Fibroblast of lung (primary cell): ENCODE results near the gene NEMF. TPM values are rescaled to one million over a fixed set of nuclear protein-coding genes. Genes with fewer than 3 reads are reported as not detected.

ENCODE experiments used
- DNase-seq, 2 donors: peaks; one replicate each; pipeline versions ENCODE4 v3.0.0 to v3.0.0-alpha.2; 2010; ENCODE audit warnings: low read depth in 2 of 2
- H2AFZ ChIP-seq: 2 replicates; pipeline ENCODE4 v1.5.1; 2012; ENCODE audit warnings: low read length, control low read depth, inconsistent platforms
- H3K27ac ChIP-seq: 2 replicates; pipeline ENCODE4 v1.5.1; 2011; ENCODE audit warnings: low read length, control low read depth; ENCODE audit not compliant: insufficient read depth
- H3K27me3 ChIP-seq: 2 replicates; pipeline ENCODE4 v1.5.1; 2011; ENCODE audit warnings: mild to moderate bottlenecking, low read length; ENCODE audit not compliant: control insufficient read depth, insufficient read depth
- H3K36me3 ChIP-seq: 2 replicates; pipeline ENCODE4 v1.5.1; 2011; ENCODE audit warnings: low read length; ENCODE audit not compliant: control insufficient read depth, insufficient read depth
- H3K4me1 ChIP-seq: 2 replicates; pipeline ENCODE4 v1.5.1; 2011; ENCODE audit warnings: low read length; ENCODE audit not compliant: control insufficient read depth, insufficient read depth; ENCODE audit errors: extremely low read depth
- H3K4me2 ChIP-seq: 2 replicates; pipeline ENCODE4 v1.5.1; 2011; ENCODE audit warnings: low read length, control low read depth; ENCODE audit not compliant: insufficient read depth; ENCODE audit errors: extremely low read depth
- H3K4me3 ChIP-seq, 4 experiments: fragments of 200-600 bp in 1 of 4; sonication (generic) in 1 of 4; replicated peaks in 1 of 4; 2 replicates each; pipeline ENCODE4 v1.5.1; 2011 to 2016; ENCODE audit warnings: low read length in 4 of 4, low read depth in 3 of 4, mild to moderate bottlenecking in 3 of 4, control low read depth in 2 of 4, inconsistent platforms in 1 of 4, mixed read lengths in 1 of 4; ENCODE audit not compliant: insufficient read depth in 1 of 4; ENCODE audit errors: control extremely low read depth in 1 of 4
- H3K79me2 ChIP-seq: 2 replicates; pipeline ENCODE4 v1.5.1; 2012; ENCODE audit warnings: mild to moderate bottlenecking, low read length, inconsistent platforms; ENCODE audit not compliant: control insufficient read depth, insufficient read depth
- H3K9ac ChIP-seq: 2 replicates; pipeline ENCODE4 v1.5.1; 2011; ENCODE audit warnings: mild to moderate bottlenecking, low read length, control low read depth; ENCODE audit not compliant: insufficient read depth
- H3K9me3 ChIP-seq: 2 replicates; pipeline ENCODE4 v1.5.1; 2012; ENCODE audit warnings: low read depth, low read length; ENCODE audit not compliant: control insufficient read depth, insufficient read depth
- H4K20me1 ChIP-seq: 2 replicates; pipeline ENCODE4 v1.5.1; 2011; ENCODE audit warnings: low read length; ENCODE audit not compliant: control insufficient read depth, insufficient read depth; ENCODE audit errors: extremely low read depth
- EZH2 ChIP-seq: IDR thresholded peaks from 2 replicates; pipeline ENCODE4 v1.5.1; 2012; ENCODE audit warnings: low read length, control low read depth, mild to moderate bottlenecking; ENCODE audit errors: missing control alignments
- polyA plus RNA-seq, 2 donors: library from polyadenylated mRNA; depleted of rRNA in 1 of 2; stranded (reverse) in 1 of 2; unstranded in 1 of 2; fragments of >200 nt; gene quantifications; 2 replicates each; pipeline ENCODE4 v1.2.1, GENCODE V29; 2011 to 2012; ENCODE audit warnings: missing spikeins in 1 of 2
- total RNA-seq: library from RNA; depleted of rRNA; stranded (reverse); fragments of >200 nt; gene quantifications from 2 replicates; pipeline ENCODE4 v1.2.1, GENCODE V29; 2014
- TF ChIP-seq, protein P1 (sequence below), 2 donors: IDR thresholded peaks in 1 of 2; conservative IDR thresholded peaks in 1 of 2; 1 replicate in 1 of 2; 2 replicates in 1 of 2; pipeline ENCODE4 v1.5.1; 2011 to 2012; ENCODE audit warnings: low read length in 2 of 2, control low read depth in 1 of 2, inconsistent platforms in 1 of 2, low read depth in 1 of 2, mild to moderate bottlenecking in 1 of 2

The NEMF gene
- total and polyA plus RNA-seq, 2 donors (not counting 1 experiment from before 2014, with no cell fraction given): 39.5 to 68.9 TPM

DNA sequence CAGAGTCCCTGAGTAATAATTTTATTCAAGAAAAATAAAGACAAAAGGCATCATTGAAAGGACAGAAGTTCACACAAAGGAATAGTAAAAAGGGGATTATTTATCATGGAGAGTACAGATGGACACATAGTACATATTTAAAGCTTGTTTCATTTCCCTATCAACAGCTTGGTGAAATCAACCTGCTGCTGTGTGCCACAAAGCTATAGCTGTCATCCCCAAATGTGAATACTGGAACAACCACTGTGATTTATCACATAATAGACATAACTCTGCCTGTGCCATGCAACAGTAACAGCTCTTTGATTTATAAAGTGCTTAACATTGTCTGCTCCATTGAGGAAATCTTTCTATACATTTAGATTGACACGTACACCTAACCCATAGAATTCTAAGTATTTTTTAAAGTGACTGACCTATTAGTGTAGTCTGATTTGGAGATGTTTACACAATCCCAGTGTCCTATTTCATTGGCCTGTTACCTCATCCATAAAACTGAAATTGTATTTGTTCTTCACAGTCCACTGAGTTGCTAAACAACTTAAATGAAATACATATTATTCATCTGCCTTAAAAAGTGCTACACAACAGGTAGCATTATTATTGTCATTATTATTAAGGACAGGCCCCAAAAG, 3.3 kb downstream of the NEMF start:
- peaks cover 4% of the 10 kb centered on the region for H3K4me1 ChIP-seq
- peaks cover 33% of the 10 kb centered on the region for H3K79me2 ChIP-seq
- no peaks in the 10 kb centered on the region for H4K20me1 ChIP-seq
- no peak overlapping the region for H3K9ac ChIP-seq
- no peak overlapping the region for H3K4me2 ChIP-seq
- H3K4me3 ChIP-seq: no peak overlapping the region
- H3K27ac ChIP-seq: no peak overlapping the region
- H2AFZ ChIP-seq: no peak overlapping the region
- H3K36me3 ChIP-seq: peaks cover 13% of the 10 kb centered on the region
- TF ChIP-seq, protein P1, sequence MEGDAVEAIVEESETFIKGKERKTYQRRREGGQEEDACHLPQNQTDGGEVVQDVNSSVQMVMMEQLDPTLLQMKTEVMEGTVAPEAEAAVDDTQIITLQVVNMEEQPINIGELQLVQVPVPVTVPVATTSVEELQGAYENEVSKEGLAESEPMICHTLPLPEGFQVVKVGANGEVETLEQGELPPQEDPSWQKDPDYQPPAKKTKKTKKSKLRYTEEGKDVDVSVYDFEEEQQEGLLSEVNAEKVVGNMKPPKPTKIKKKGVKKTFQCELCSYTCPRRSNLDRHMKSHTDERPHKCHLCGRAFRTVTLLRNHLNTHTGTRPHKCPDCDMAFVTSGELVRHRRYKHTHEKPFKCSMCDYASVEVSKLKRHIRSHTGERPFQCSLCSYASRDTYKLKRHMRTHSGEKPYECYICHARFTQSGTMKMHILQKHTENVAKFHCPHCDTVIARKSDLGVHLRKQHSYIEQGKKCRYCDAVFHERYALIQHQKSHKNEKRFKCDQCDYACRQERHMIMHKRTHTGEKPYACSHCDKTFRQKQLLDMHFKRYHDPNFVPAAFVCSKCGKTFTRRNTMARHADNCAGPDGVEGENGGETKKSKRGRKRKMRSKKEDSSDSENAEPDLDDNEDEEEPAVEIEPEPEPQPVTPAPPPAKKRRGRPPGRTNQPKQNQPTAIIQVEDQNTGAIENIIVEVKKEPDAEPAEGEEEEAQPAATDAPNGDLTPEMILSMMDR (conservative IDR thresholded peaks at IDR 0.05 in 1 of 2, IDR thresholded peaks at IDR 0.05 in 1 of 2; ENCODE audit: low read depth in 1 of 2, low read length in 2 of 2): no peak
- no peak for TF ChIP-seq EZH2
- H3K9me3 ChIP-seq: no peaks in the 10 kb centered on the region
- DNase-seq: no peak
- H3K27me3 ChIP-seq: no peaks in the 10 kb centered on the region

DNA sequence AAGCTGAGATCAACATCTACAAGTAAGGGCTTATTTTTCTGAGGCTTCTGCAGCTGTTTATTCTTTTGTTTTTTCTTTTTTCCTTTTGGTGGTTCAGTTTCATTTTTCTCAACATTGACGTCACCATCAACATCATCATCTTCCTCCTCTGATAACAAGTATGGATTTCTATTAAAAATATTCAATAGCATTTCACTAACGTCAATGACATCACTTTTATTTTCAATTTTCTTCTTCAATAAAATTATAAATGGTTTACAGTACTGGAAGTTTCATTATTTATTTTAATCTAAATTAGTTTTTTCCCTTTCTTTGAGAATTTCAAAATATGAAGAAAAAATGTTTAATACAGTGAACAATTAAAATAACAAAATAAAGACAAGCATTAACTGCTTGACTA, 23.9 kb downstream of the NEMF start:
- TF ChIP-seq, protein P1 (conservative IDR thresholded peaks at IDR 0.05 in 1 of 2, IDR thresholded peaks at IDR 0.05 in 1 of 2; ENCODE audit: low read depth in 1 of 2, low read length in 2 of 2): no peak
- no peak for TF ChIP-seq EZH2
- Histone ChIP-seq H3K9ac (no peak overlapping the region), H3K36me3 (peaks cover 10% of the 10 kb centered on the region), H3K27me3 (no peaks in the 10 kb centered on the region), H3K4me2 (no peak overlapping the region), H3K4me3 (no peak overlapping the region), H2AFZ (no peak overlapping the region), H3K9me3 (no peaks in the 10 kb centered on the region), H4K20me1 (no peaks in the 10 kb centered on the region), H3K4me1 (no peaks in the 10 kb centered on the region), H3K79me2 (no peaks in the 10 kb centered on the region), H3K27ac (no peak overlapping the region)
- DNase-seq: no peak

DNA sequence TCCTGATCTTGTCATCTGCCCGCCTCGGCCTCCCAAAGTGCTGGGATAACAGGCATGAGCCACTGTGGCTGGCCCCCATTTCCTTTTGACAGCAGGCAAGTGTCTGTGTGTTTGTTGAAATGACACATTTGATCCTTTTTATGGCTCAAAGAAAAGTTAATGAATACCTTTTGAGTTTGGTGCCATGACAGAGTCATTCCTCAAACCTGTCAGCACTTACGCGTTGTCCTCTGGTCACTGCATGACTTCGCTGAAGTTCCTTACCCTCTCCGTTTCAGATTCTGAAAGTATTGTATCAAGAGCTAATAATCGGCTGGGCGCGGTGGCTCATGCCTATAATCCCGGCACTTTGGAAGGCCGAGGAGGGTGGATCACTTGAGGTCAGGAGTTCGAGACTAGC, 32.4 kb downstream of the NEMF start:
- Histone ChIP-seq H3K27ac (no peak overlapping the region), H3K9ac (no peak overlapping the region), H3K27me3 (no peaks in the 10 kb centered on the region), H3K4me1 (no peaks in the 10 kb centered on the region), H3K79me2 (no peaks in the 10 kb centered on the region), H3K4me3 (no peak overlapping the region), H3K4me2 (no peak overlapping the region), H3K9me3 (no peaks in the 10 kb centered on the region), H2AFZ (no peak overlapping the region), H4K20me1 (no peaks in the 10 kb centered on the region), H3K36me3 (peaks cover 5% of the 10 kb centered on the region)
- DNase-seq: no peak
- TF ChIP-seq, protein P1 (conservative IDR thresholded peaks at IDR 0.05 in 1 of 2, IDR thresholded peaks at IDR 0.05 in 1 of 2; ENCODE audit: low read depth in 1 of 2, low read length in 2 of 2): no peak
- no peak for TF ChIP-seq EZH2
